ENCODE results near the gene NDUFB4.

The NDUFB4 gene

DNA sequence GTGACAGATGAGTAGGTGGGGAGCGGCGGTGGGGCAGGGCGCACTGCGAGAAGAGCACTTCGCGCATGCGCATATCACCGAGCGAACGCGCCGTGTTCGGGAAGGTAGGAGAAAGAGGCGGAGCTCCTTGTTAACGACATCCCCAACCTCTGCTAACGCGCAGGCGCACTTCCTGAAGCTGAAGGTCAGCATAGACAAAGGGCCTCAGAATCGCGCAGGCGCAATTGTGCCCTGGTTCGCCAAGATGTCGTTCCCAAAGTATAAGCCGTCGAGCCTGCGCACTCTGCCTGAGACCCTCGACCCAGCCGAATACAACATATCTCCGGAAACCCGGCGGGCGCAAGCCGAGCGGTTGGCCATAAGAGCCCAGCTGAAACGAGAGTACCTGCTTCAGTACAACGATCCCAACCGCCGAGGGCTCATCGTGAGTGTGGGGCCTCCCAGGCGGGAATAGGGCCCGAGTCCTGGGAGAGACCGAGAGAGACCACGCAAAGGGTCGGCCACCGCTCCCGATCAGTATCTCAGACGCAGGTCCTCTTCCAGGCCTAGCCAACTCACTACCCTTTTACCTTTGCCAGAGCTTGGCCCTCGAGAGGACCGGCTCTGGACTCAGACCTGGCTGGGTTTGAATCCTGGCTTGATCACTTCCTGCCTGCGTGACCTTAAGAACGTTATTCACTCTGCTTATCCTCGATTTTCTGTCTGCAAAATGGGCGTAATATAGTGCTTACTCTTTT, at the start of gene NDUFB4:
NDUFB4 (plus strand) TSS at position 221 of the 737 bp plus-strand sequence; CDS start at position 245, 24 bp downstream.
- Histone ChIP-seq H3K36me3 (ENCODE audit: insufficient read depth, low read length) (peaks cover 15% of the 10 kb centered on the region), H3K4me1 (ENCODE audit: insufficient read depth, low read length) (peaks cover 37% of the 10 kb centered on the region), H3K27me3 (ENCODE audit: control insufficient read depth in 1 of 2, insufficient read depth in 2 of 2, low read length in 2 of 2) (no peaks in the 10 kb centered on the region), H3K27ac (ENCODE audit: low read depth, low read length) (peak within 1 kb of the TSS; percentile 91), H3K9ac (ENCODE audit: low read length) (peak within 1 kb of the TSS; percentile 98), H3K4me3 (ENCODE audit: low read depth in 1 of 2, low read length in 2 of 2) (peak within 1 kb of the TSS; percentile 92 to 95), H3K9me3 (ENCODE audit: low read length) (no peaks in the 10 kb centered on the region)

DNA sequence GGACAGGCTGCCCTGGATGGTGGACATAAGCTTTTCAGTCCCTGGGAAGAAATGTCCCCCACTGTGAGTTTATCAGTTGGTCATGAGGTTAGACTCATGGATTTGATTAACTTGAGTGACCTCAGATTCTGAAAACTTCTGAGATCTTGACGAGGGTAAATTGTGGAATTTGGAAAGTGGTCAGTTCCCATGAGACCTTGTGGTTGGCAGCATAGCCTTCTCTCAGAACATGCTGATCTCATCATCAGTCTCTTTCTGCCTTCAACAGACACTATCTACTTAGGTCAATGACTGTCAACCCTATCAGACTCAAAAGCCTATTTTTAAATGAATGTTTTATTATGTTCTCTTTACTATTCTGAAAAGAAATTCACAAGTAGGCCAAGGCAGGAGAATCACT, 45.6 kb upstream of the NDUFB4 start:
- H3K27me3 ChIP-seq (ENCODE audit: control insufficient read depth in 1 of 2, insufficient read depth in 2 of 2, low read length in 2 of 2) = no peaks in the 10 kb centered on the region
- peaks cover 20% of the 10 kb centered on the region for H3K4me1 ChIP-seq (ENCODE audit: insufficient read depth, low read length)
- no peak overlapping the region for H3K4me3 ChIP-seq (ENCODE audit: low read depth in 1 of 2, low read length in 2 of 2)
- H3K27ac ChIP-seq (ENCODE audit: low read depth, low read length) = no peak overlapping the region
- no peaks in the 10 kb centered on the region for H3K36me3 ChIP-seq (ENCODE audit: insufficient read depth, low read length)
- no peaks in the 10 kb centered on the region for H3K9me3 ChIP-seq (ENCODE audit: low read length)
- no peak overlapping the region for H3K9ac ChIP-seq (ENCODE audit: low read length)

DNA sequence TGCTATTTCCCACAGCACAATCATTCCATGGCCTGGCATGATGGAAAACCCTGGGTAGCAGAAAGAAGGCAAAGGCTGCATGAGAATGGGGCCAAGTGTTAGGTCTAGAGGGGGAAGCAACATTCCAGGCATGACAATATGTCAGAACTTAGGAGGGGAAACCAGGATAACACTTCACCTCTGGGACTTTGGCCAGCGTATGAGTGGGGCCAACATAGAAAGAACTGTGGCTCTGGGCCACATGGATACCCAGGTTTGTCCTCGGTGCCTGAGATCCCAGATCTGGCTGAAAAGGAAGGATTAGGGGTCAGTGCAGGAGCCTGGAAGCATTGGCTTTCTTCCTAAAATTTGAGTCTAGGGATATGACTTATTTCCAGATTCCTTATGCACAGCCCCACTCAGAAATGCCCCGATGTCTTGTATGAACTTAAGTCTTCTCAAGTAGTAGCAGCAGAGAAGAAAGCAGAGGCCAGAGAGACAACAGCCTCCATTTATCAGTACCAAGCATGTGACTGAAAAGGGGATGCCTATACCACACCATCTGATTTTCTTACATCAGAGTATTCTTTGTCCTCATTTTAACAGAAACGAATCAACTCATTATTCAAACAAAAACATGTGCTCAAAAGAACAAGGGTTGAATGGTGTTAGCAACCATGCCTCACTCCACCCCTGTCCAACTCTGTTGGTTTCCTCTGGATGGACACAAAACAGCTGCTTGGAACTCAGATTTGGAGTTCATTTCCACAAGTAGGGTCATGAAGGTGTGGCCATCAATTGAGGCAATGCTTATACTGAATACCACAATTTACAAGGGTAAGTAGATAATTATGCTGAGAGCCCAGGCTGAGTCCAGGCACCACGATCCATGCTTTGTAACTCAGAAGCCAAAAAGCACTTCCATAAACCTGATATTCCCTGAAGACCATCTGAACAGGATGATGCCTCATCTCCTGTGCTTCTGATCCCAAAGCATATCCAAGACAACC, 43.7 kb upstream of the NDUFB4 start:
- no peaks in the 10 kb centered on the region for H3K9me3 ChIP-seq (ENCODE audit: low read length)
- H3K36me3 ChIP-seq (ENCODE audit: insufficient read depth, low read length) = no peaks in the 10 kb centered on the region
- no peaks in the 10 kb centered on the region for H3K27me3 ChIP-seq (ENCODE audit: control insufficient read depth in 1 of 2, insufficient read depth in 2 of 2, low read length in 2 of 2)
- no peak overlapping the region for H3K9ac ChIP-seq (ENCODE audit: low read length)
- H3K4me3 ChIP-seq (ENCODE audit: low read depth in 1 of 2, low read length in 2 of 2) = no peak overlapping the region
- peaks cover 36% of the 10 kb centered on the region for H3K4me1 ChIP-seq (ENCODE audit: insufficient read depth, low read length)
- no peak overlapping the region for H3K27ac ChIP-seq (ENCODE audit: low read depth, low read length)

GRCh38 chr3:120554812-120555606, 41.1 kb upstream of the NDUFB4 start:
- peaks cover 45% of the 10 kb centered on the region for H3K4me1 ChIP-seq (ENCODE audit: insufficient read depth, low read length)

DNA sequence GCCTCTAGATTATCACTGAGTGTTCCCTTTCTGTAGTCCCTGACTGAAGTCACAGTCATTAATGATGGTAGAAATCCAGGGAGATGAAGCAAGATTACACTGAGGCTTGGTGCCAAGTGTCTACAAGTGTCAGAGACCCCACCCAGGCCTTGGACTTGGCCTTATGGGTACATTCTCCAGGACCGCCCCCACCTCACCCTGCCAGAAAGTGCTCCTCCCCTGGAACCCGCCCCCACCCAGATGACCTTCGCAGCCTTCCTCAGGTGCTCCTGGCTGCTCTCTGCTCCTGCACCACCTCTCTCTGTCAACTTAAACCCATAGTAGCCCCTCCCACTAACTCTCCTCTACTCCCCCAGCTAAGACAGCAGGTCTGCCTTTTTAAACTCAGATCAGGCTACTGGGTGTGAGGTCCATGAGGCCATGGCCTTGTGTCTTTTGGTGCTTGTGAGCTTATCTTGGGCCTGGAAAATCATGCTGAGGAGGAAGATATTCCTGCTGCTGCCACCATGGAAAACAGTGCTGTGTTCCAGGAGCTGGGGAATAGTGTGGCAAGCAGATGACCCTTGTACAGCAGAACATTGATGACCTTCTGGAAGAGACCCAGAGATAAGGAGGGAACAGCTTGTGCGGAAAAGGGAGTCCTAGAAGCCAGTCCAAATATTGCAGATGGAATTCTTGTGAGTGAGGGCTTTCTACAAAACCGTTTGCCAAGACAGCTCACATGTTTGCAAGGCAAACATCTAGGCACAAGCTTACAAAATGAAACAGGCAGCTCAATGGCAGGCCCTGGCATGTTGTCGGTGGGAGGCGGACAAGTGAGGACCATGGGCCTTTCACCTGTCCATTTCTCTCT, 40.3 kb upstream of the NDUFB4 start:
- H3K4me1 ChIP-seq (ENCODE audit: insufficient read depth, low read length) = peaks cover 49% of the 10 kb centered on the region
- H3K4me3 ChIP-seq (ENCODE audit: low read depth in 1 of 2, low read length in 2 of 2) = no peak overlapping the region

More at GRCh38 chr3:120554812-120555606, 41.1 kb upstream of the NDUFB4 start:
- Histone ChIP-seq H3K36me3 (ENCODE audit: insufficient read depth, low read length) (no peaks in the 10 kb centered on the region), H3K27me3 (ENCODE audit: control insufficient read depth in 1 of 2, insufficient read depth in 2 of 2, low read length in 2 of 2) (no peaks in the 10 kb centered on the region), H3K4me3 (ENCODE audit: low read depth in 1 of 2, low read length in 2 of 2) (no peak overlapping the region), H3K9me3 (ENCODE audit: low read length) (no peaks in the 10 kb centered on the region), H3K9ac (ENCODE audit: low read length) (no peak overlapping the region), H3K27ac (ENCODE audit: low read depth, low read length) (no peak overlapping the region)

DNA sequence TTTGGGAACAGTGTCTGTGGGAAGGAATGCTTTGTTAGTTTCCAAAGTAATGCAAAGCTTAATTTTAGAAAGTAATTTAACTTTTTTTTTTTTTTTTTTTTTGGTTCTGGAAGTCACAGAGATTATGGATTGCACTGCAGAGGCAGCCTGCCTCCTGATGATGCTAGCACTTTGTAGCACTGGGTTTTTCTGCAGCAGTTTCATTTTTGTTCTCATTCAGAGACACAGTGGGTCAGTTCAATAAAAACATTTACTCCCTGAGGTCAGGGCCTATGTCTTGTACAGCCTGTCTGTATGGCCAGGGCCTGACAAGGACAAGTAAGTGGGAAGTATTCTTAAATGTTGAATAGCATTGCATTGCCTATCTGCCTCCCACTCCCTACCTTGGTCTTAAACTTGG, 39.0 kb upstream of the NDUFB4 start:
- H3K36me3 ChIP-seq (ENCODE audit: insufficient read depth, low read length) = no peaks in the 10 kb centered on the region
- H3K9me3 ChIP-seq (ENCODE audit: low read length) = no peaks in the 10 kb centered on the region
- no peak overlapping the region for H3K4me3 ChIP-seq (ENCODE audit: low read depth in 1 of 2, low read length in 2 of 2)
- H3K27ac ChIP-seq (ENCODE audit: low read depth, low read length) = no peak overlapping the region
- no peaks in the 10 kb centered on the region for H3K27me3 ChIP-seq (ENCODE audit: control insufficient read depth in 1 of 2, insufficient read depth in 2 of 2, low read length in 2 of 2)
- peaks cover 59% of the 10 kb centered on the region for H3K4me1 ChIP-seq (ENCODE audit: insufficient read depth, low read length)
- no peak overlapping the region for H3K9ac ChIP-seq (ENCODE audit: low read length)

More for the DNA sequence above, 40.3 kb upstream of the NDUFB4 start:
- Histone ChIP-seq H3K9ac (ENCODE audit: low read length) (no peak overlapping the region), H3K27me3 (ENCODE audit: control insufficient read depth in 1 of 2, insufficient read depth in 2 of 2, low read length in 2 of 2) (no peaks in the 10 kb centered on the region), H3K9me3 (ENCODE audit: low read length) (no peaks in the 10 kb centered on the region), H3K36me3 (ENCODE audit: insufficient read depth, low read length) (no peaks in the 10 kb centered on the region), H3K27ac (ENCODE audit: low read depth, low read length) (no peak overlapping the region)

- Histone ChIP-seq H3K4me1 (ENCODE audit: insufficient read depth, low read length) (peaks cover 56% of the 10 kb centered on the region), H3K4me3 (ENCODE audit: low read depth in 1 of 2, low read length in 2 of 2) (peak overlapping the region; percentile 31 to 63), H3K9me3 (ENCODE audit: low read length) (no peaks in the 10 kb centered on the region), H3K36me3 (ENCODE audit: insufficient read depth, low read length) (no peaks in the 10 kb centered on the region), H3K9ac (ENCODE audit: low read length) (peak overlapping the region; percentile 74), H3K27me3 (ENCODE audit: control insufficient read depth in 1 of 2, insufficient read depth in 2 of 2, low read length in 2 of 2) (no peaks in the 10 kb centered on the region), H3K27ac (ENCODE audit: low read depth, low read length) (peak overlapping the region; percentile 85)
Measured at GRCh38 chr3:120558771-120559241, 37.3 kb upstream of the NDUFB4 start.

DNA sequence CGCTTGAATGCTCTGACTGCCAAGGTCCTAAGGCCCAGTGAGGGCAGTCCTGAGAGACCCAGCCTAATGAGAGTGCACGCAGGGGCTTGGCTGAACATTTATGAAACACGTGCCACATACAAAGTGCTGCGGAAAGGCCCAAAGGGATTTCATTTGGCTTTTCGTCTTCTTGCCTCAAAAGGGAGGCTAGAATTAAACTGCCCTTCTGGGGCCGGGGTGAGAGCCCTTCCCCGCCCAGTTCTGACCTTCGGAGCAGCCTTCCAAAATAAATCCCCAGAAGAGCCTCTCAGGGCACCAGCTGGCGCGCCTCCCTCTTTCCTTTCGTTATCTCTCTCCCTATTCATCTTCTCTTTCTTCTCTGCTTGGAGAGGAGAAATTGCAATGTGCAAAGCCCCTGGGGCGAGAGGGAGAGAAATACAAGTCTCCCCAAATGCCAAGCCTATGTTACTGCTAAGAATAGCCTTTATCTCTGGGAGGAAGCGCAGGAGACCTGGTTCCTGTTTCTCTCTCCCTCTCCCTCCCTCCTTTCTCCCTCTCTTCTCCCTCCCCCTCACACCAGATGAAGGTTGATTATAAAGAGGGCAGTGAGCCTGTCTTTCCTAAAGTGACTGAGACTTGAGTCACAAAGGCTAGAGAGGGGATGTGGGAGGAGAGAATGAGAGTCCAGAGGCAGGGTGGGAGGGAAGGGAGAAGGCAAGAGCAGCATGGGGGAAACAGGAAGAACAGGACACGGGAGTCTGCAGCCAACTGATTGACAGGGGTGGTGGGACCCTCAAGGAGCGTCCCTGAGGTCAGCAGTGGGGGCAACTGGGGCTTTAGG, 36.7 kb upstream of the NDUFB4 start:
- peaks cover 49% of the 10 kb centered on the region for H3K4me1 ChIP-seq (ENCODE audit: insufficient read depth, low read length)
- no peaks in the 10 kb centered on the region for H3K27me3 ChIP-seq (ENCODE audit: control insufficient read depth in 1 of 2, insufficient read depth in 2 of 2, low read length in 2 of 2)
- H3K36me3 ChIP-seq (ENCODE audit: insufficient read depth, low read length) = no peaks in the 10 kb centered on the region
- H3K9me3 ChIP-seq (ENCODE audit: low read length) = no peaks in the 10 kb centered on the region
- H3K9ac ChIP-seq (ENCODE audit: low read length) = peak overlapping the region; percentile 74
- peak overlapping the region; percentile 85 for H3K27ac ChIP-seq (ENCODE audit: low read depth, low read length)
- H3K4me3 ChIP-seq (ENCODE audit: low read depth in 1 of 2, low read length in 2 of 2) = peak overlapping the region; percentile 31 to 63

DNA sequence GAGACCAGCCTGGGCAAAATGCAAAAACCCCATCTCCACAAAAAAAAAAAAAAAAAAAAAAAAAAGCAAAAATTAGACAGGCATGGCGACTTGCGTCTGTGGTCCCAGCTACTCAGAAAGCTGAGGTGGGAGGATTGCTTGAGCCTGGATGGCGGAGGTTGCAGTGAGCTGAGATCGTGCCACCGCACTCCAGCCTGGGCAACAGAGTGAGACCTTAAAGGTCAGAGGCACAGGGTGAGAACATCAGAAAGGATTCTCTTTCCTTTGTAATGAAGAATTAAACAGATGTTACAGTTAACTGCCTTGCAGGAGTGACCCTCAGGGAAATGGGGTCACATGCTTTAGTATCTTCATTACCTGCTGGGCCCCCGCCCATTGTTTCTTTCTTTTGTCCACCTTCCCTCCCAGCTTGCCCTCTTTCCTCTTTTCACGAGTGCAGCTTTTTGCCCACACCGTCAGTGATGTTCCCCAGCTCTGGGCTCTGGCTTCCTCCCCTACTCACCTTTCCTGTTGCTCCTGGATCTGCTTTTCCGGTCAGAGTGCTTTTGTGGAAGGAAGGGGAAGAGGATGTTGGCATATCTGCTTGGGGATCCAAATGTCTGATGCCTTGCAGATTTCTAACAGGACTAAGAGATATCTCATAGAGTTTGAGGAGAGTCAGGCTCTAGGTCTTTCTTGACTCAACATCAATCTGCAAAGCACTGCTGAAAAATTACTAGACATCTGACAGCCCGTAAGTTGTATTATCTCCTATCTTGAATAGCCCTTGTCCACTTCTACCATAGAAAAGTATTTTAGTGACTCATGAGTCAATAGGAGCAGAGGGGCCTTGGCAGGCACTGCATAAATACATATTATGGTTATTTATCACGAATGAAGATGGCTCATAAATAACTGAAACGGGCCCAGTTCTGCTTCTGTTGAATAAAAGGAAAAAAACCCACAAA, 35.6 kb upstream of the NDUFB4 start:
- H3K4me1 ChIP-seq (ENCODE audit: insufficient read depth, low read length) = peaks cover 38% of the 10 kb centered on the region
- no peaks in the 10 kb centered on the region for H3K27me3 ChIP-seq (ENCODE audit: control insufficient read depth in 1 of 2, insufficient read depth in 2 of 2, low read length in 2 of 2)
- H3K27ac ChIP-seq (ENCODE audit: low read depth, low read length) = peak overlapping the region; percentile 85
- H3K9me3 ChIP-seq (ENCODE audit: low read length) = no peaks in the 10 kb centered on the region
- H3K4me3 ChIP-seq (ENCODE audit: low read depth in 1 of 2, low read length in 2 of 2) = no peak overlapping the region
- H3K9ac ChIP-seq (ENCODE audit: low read length) = no peak overlapping the region
- H3K36me3 ChIP-seq (ENCODE audit: insufficient read depth, low read length) = no peaks in the 10 kb centered on the region
